Astrocyte of the hippocampus (primary cell): ENCODE data around the gene RFC4.
"Not testable (repeated sequence)": the region's sequence is repeated elsewhere in the genome, so short reads cannot be mapped to it uniquely, and the experiment has no call there.

ENCODE experiments used
- DNase-seq: peaks from one replicate; pipeline ENCODE4 v3.0.0; 2011; ENCODE audit warnings: low read depth, low spot score

RFC4 gene

GRCh38 chr3:186825294-186825821 is 19.1 kb upstream of the RFC4 start:
- DNase-seq = peak; percentile 84

GRCh38 chr3:186824430-186825139 is 18.3 kb upstream of the RFC4 start:
- no peak for DNase-seq

- DNase-seq = no peak
Observed at GRCh38 chr3:186823386-186823785, 17.1 kb upstream of the RFC4 start.

GRCh38 chr3:186822388-186822759 is 16.1 kb upstream of the RFC4 start:
- DNase-seq = not testable (repeated sequence)

- peak; percentile 73 for DNase-seq
Observed at GRCh38 chr3:186821429-186822387, 15.4 kb upstream of the RFC4 start.

GRCh38 chr3:186818956-186819355 is 12.7 kb upstream of the RFC4 start:
- no peak for DNase-seq

- no peak for DNase-seq
Observed at GRCh38 chr3:186818516-186818915, 12.2 kb upstream of the RFC4 start.

- peak; percentile 30 for DNase-seq
Observed at GRCh38 chr3:186815435-186815834, 9.2 kb upstream of the RFC4 start.

GRCh38 chr3:186814100-186814499 is 7.8 kb upstream of the RFC4 start:
- DNase-seq = no peak

GRCh38 chr3:186811313-186811712 is 5.0 kb upstream of the RFC4 start:
- DNase-seq = not testable (repeated sequence)

- DNase-seq = no peak
Observed at GRCh38 chr3:186810336-186810996, 4.2 kb upstream of the RFC4 start.

GRCh38 chr3:186807231-186807630 is 949 bp upstream of the RFC4 start:
- DNase-seq = no peak

- DNase-seq = not testable (repeated sequence)
Observed at GRCh38 chr3:186803447-186803846, 2.8 kb downstream of the RFC4 start.

- DNase-seq = no peak
Observed at GRCh38 chr3:186802701-186803100, 3.6 kb downstream of the RFC4 start.

GRCh38 chr3:186800285-186800684 is 6.0 kb downstream of the RFC4 start:
- no peak for DNase-seq

- no peak for DNase-seq
Observed at GRCh38 chr3:186798239-186798874, 7.9 kb downstream of the RFC4 start.

GRCh38 chr3:186790261-186790981 is 15.9 kb downstream of the RFC4 start:
- peak; percentile 51 for DNase-seq

GRCh38 chr3:186789554-186790260 is 16.6 kb downstream of the RFC4 start:
- DNase-seq = no peak

GRCh38 chr3:186788482-186789370 is 17.6 kb downstream of the RFC4 start:
- DNase-seq = no peak
